ENCODE data around the gene FYN. TPM values are rescaled to one million over a fixed set of nuclear protein-coding genes. Genes with fewer than 3 reads are reported as not detected.

FYN gene
- total and polyA plus RNA-seq, 2 of the 13 experiments (the other 11 are each of a cell fraction or from before 2014, with no cell fraction given): 15.5 to 24.6 TPM

DNA sequence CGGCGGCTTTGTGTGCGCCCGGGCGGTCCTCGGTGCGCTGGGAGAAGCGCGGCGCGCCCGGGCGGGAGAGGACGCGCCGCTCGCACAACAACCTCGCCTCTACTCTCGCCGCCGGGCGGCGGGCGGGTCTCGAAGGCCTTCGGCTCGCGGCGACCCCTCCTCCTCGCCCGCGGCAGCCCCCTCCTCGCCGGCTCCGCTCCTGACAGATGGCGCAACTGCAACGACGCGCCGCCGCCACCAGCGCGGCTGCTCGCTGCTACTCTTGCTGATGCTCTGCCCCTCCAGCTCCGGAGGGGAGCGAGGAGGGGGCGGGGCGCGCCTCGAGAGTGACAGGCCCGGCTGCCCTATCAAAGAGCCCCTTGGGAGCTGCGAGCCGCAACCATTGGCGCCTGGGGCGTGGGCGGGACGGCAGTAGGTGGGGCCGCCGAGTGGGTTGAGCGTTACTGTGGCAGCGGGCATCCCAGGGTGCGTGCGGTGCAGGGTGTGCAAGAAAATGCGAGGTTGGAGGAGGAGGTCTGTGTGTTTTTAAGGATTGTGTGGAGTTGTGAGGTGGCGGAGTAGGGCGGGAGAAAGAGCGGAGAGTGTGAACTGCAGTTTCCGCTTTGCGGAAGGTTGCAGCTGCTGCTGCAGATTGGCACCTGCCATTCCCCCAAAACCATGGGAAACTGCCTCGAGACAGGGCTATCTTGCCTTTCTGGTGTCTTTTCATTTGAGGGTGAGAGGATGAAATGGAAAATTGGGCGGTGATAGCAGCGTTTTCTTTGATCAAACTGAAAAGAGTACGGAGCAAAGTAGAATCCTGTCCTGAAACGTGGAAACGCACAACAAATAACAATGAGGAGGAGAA lies at the start of gene FYN (continued):
- no peak for TF ChIP-seq ZNF770 (CRISPR knock-in tag; IDR thresholded peaks at IDR 0.05)
- TF ChIP-seq ZNF350 (CRISPR knock-in tag; IDR thresholded peaks at IDR 0.05; ENCODE audit: borderline replicate concordance, low read depth): peak; percentile 54; the same call in 1 of the 2 replicates
- peak; percentile 54; the same call in 1 of the 2 replicates for TF ChIP-seq SALL1 (CRISPR knock-in tag; IDR thresholded peaks at IDR 0.05)
- TF ChIP-seq ZNF331 (CRISPR knock-in tag; IDR thresholded peaks at IDR 0.05): peak; percentile 73; the same call in 1 of the 2 replicates
- peak; percentile 47; the same call in 1 of the 2 replicates for TF ChIP-seq ZNF777 (CRISPR knock-in tag; IDR thresholded peaks at IDR 0.05)
- 0 out of 2 replicates have a peak, but pooled peaks have one; percentile 42 for TF ChIP-seq CHD2 (IDR thresholded peaks at IDR 0.05; ENCODE audit: low read depth, low read length)

GRCh38 chr6:111922454-111923297 lies 49.4 kb upstream of the FYN start:
- DNase-seq (ENCODE audit: low spot score) (no peak), FAIRE-seq (no peak), ATAC-seq (no peak)
- intact Hi-C loops (cut with micrococcal nuclease; ENCODE audit: unreplicated experiment) (no loop called here), in situ Hi-C loops (cut with HindIII; ENCODE audit: extremely low pct_ligation_motif_present, low pct_unique_long_range_greater_than_20kb) (no loop called here)
- Histone ChIP-seq H3K27ac (ENCODE audit: extremely low read length, insufficient read depth, low read length) (no peak overlapping the region), H3K27me3 (ENCODE audit: control insufficient read depth in 1 of 2, insufficient read depth in 2 of 2, low read length in 2 of 2) (peaks cover 0 to 9% of the 10 kb centered on the region in 2 experiments; a peak in 3 of 5 replicates), H3K4me3 (replicated peaks in 1 of 3; ENCODE audit: insufficient read depth in 1 of 3, low read depth in 2 of 3, low read length in 3 of 3) (no peak overlapping the region), H3K4me2 (ENCODE audit: low read depth, low read length) (no peak overlapping the region), H3K4me1 (ENCODE audit: insufficient read depth, low read length) (no peaks in the 10 kb centered on the region), H2AFZ (ENCODE audit: low read length) (no peak overlapping the region), H3K9ac (ENCODE audit: insufficient read depth, low read depth, low read length) (no peak overlapping the region), H3K9me3 (ENCODE audit: low read length) (no peaks in the 10 kb centered on the region), H3K36me3 (replicated peaks in 1 of 2; ENCODE audit: control insufficient read depth in 1 of 2, insufficient read depth in 2 of 2, low read length in 2 of 2) (no peaks in the 10 kb centered on the region), H3K79me2 (ENCODE audit: insufficient read depth, low read length) (no peaks in the 10 kb centered on the region), H4K20me1 (ENCODE audit: insufficient read depth, low read length) (no peaks in the 10 kb centered on the region)
- no peak for TF ChIP-seq ZNF83 (CRISPR knock-in tag; IDR thresholded peaks at IDR 0.05; ENCODE audit: borderline replicate concordance)
- TF ChIP-seq ATF4 (CRISPR knock-in tag; IDR thresholded peaks at IDR 0.05): peak in 1 of 2 experiments; percentile 25; a peak in 1 of 4 replicates
- CTCF ChIA-PET (ENCODE audit: low intra/inter-chr PET ratio, low total read pairs): no interaction called here
- POLR2A ChIA-PET: no interaction called here
- no TSS peak for BruUV-seq (replicated peaks)

Measured in HepG2 (cell line).